Choroid plexus epithelial cell (primary cell): Measurements from ENCODE around the gene PHACTR1.

Source experiments
- DNase-seq: peaks from one replicate; pipeline ENCODE4 v3.0.0-alpha.2; 2010; ENCODE audit warnings: low read depth
- H3K4me3 ChIP-seq: 2 replicates; pipeline ENCODE4 v1.5.1; 2011; ENCODE audit warnings: low read depth, mild to moderate bottlenecking, control low read depth, low read length, moderate library complexity
- CTCF ChIP-seq: conservative IDR thresholded peaks from 2 replicates; pipeline ENCODE4 v1.5.1; 2011; ENCODE audit warnings: low read depth, mild to moderate bottlenecking, control low read depth, inconsistent platforms, low read length, moderate library complexity

Gene PHACTR1

DNA sequence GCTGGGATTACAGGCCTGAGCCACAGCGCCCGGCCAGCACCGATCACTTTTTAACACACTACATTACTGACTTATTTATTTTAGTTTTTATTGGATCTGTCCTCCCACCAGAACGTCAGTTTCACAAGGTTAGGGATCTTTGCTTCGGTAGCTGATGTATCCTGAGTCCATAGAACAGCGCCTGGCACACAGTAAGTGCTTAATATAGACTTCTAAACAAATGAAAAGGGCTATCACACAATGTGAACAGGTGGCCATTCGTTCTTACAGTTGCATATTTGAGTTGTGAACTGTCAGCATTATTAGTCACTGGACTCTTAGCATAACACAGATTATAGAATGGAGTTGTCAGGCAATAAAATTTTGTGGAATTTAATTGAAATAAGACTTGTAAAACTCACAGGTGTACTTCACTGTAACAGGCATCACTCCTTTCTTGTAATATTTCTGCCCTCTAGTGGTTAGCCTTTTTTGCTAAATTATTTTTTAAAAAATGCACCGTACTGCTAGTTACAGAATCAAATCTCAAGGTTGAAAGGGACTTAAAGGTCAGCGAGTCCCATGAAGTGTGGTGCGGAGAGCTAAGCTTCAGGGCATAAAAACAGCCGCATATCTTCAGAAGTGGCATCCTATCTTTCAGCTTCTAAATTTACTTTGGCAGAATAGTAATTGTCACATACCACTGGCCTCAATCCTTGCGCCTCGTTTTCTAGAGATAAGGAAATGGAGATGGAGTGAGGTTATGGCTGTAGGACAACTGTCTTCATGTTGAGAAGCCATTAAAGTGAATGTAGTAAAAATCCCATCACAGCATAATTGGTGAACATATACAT is 615.2 kb downstream of the PHACTR1 start:
- no peak overlapping the region for H3K4me3 ChIP-seq
- peak; percentile 63 for TF ChIP-seq CTCF
- peak; percentile 64 for DNase-seq

DNA sequence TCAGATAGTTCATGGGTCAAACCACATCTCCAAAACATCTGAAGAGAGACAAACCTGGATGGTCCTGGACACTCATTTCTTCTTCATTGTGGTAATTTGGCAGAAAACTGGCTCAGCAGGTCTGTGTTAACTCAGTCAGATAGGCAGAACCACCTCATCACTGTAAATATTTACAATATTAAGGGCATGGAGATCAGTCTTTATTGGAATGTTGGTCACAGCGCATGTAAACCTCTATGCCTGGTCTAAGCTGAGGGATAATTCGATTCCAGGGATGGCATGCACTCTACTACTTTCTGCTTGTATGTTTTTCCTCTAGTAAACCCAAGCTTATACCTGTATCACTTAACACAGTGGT is 615.8 kb downstream of the PHACTR1 start:
- no peak for DNase-seq
- TF ChIP-seq CTCF: no peak
- no peak overlapping the region for H3K4me3 ChIP-seq

- no peak for TF ChIP-seq CTCF
- DNase-seq: no peak
These were observed 618.4 kb downstream of the PHACTR1 start for GRCh38 chr6:13334953-13335352.

GRCh38 chr6:13336553-13336952 is 620.0 kb downstream of the PHACTR1 start:
- H3K4me3 ChIP-seq: no peak overlapping the region
- TF ChIP-seq CTCF: peak; percentile 97
- peak; percentile 92 for DNase-seq

More at GRCh38 chr6:13334953-13335352, 618.4 kb downstream of the PHACTR1 start:
- H3K4me3 ChIP-seq: no peak overlapping the region

DNA sequence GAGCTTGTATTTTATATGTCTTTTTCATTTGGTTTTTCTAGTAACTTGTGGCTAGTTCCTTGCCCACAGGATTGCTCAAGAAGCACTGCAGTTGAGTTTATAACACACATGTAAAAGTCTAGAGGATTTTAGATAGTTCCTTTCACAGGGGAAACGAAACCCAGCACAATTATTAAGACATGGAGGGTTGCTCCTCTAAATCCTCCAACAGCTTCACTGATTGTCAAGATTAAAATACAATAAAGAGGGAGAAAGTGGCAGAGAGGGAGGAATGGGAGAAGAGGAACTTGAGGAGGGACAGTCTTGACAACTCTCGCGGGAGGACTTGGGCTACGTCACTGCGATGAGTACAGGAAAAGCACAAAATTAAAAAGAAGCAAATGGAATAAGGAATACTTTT is 621.5 kb downstream of the PHACTR1 start:
- no peak overlapping the region for H3K4me3 ChIP-seq
- DNase-seq: no peak
- TF ChIP-seq CTCF: no peak
